HAP-1 (cell line): ENCODE measurements around the gene DYDC1.

Source experiments
- DNase-seq, 2 experiments: peaks; one replicate each; pipeline ENCODE4 v3.0.0-alpha.2; 2016 to 2020; ENCODE audit warnings: low spot score in 2 of 2
- H3K27me3 ChIP-seq: fragments of 250-450 bp; sonication (Bioruptor Pico); 2 replicates; pipeline ENCODE4 v1.5.1; 2020; ENCODE audit warnings: low read depth, mild to moderate bottlenecking, moderate library complexity
- H3K36me3 ChIP-seq: fragments of 250-450 bp; sonication (Bioruptor Pico); replicated peaks from 2 replicates; pipeline ENCODE4 v1.5.1; 2020; ENCODE audit warnings: mild to moderate bottlenecking
- H3K4me1 ChIP-seq: fragments of 250-450 bp; sonication (Bioruptor Pico); 2 replicates; pipeline ENCODE4 v1.5.1; 2020; ENCODE audit warnings: mild to moderate bottlenecking
- H3K4me3 ChIP-seq: fragments of 250-450 bp; sonication (Bioruptor Pico); 2 replicates; pipeline ENCODE4 v1.5.1; 2020; ENCODE audit warnings: mild to moderate bottlenecking, moderate library complexity
- H3K9me3 ChIP-seq: fragments of 250-450 bp; sonication (Bioruptor Pico); 2 replicates; pipeline ENCODE4 v1.5.1; 2020; ENCODE audit warnings: mild to moderate bottlenecking, moderate library complexity
- in situ Hi-C: fragments of 300-500 bp; cut with MboI; formaldehyde crosslinking; loops from 3 replicates; pipeline ENCODE4 v1.14.3; 2020; ENCODE audit warnings: low sequenced_read_pairs, inconsistent platforms, mixed read lengths

The DYDC1 gene

GRCh38 chr10:80288849-80289248 is 67.7 kb downstream of the DYDC1 start:
- in situ Hi-C loops = no loop called here
- no peak for DNase-seq
- H3K27me3 ChIP-seq = peaks cover 5% of the 10 kb centered on the region; the same call in 1 of the 2 replicates
- H3K4me1 ChIP-seq = no peaks in the 10 kb centered on the region
- H3K4me3 ChIP-seq = no peak overlapping the region
- no peaks in the 10 kb centered on the region; the same call in 1 of the 2 replicates for H3K9me3 ChIP-seq
- H3K36me3 ChIP-seq = no peaks in the 10 kb centered on the region
